IgD-negative memory B cell (primary cell): ENCODE measurements around the gene GPRASP2. TPM values are rescaled to one million over a fixed set of nuclear protein-coding genes. Genes with fewer than 3 reads are reported as not detected.

ENCODE experiments used
- polyA plus RNA-seq: library from polyadenylated mRNA; unstranded; fragments of 300-500 nt; fragmentation: Illumina TruSeq; gene quantifications from one replicate; pipeline ENCODE4 v1.2.3, GENCODE V29; 2021

GPRASP2 gene
- polyA plus RNA-seq, 1 donor from 2014 or later: 0.74 TPM

Other genes starting within 250 kb of the GPRASP2 start
- not detected for gene TCP11X2, start 240.6 kb upstream of the GPRASP2 start, polyA plus RNA-seq
- gene TMSB15A, start 195.7 kb upstream of the GPRASP2 start, polyA plus RNA-seq: not detected
- 5.0 TPM for gene ARMCX5, start 112.9 kb upstream of the GPRASP2 start, polyA plus RNA-seq
- 2.0 TPM for gene GPRASP1, start 61.0 kb upstream of the GPRASP2 start, polyA plus RNA-seq
- 0.68 TPM for gene GPRASP3, start 8.3 kb downstream of the GPRASP2 start, polyA plus RNA-seq
- gene RAB40AL, start 224.8 kb downstream of the GPRASP2 start, polyA plus RNA-seq: not detected